ENCODE data around the gene GALNT14.

Gene GALNT14

DNA sequence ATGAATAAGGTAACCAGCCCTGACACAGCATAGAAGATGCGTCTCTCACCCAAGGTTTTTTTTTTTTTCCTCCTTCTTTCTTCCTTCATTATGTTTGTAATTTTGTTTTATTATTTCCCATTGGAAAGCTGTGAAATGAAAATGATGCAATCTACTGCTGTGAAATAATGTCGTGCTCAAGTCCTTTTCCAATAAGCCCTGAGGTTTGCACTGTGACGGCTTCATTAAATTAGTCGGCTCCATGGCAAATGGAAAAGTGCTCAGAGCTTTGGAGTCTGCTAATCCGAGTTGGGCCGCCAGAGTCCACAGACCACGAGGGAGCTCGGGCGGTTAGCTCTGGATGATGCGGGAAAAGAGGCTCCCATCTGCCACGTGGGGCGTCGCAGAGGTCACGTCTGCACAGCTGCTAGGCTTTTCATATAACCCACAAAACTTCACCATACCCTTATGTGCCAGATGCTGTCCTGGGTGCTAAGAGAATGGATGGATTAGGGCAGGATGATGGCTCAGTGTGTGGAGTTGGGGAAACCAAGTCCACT, 238.7 kb downstream of the GALNT14 start:
- Histone ChIP-seq H3K27ac (ENCODE audit: low read depth, low read length) (no peak overlapping the region), H3K9me3 (ENCODE audit: control insufficient read depth, insufficient read depth, low read depth, low read length) (peaks cover 12% of the 10 kb centered on the region; the same call in 1 of the 2 replicates), H3K4me3 (ENCODE audit: low read depth, low read length) (no peak overlapping the region), H3K27me3 (ENCODE audit: control insufficient read depth, insufficient read depth, low read length) (no peaks in the 10 kb centered on the region), H3K9ac (ENCODE audit: low read length) (no peak overlapping the region), H3K4me1 (ENCODE audit: control insufficient read depth, insufficient read depth, low read length) (peaks cover 6% of the 10 kb centered on the region; the same call in 1 of the 2 replicates), H3K36me3 (ENCODE audit: control insufficient read depth, insufficient read depth, low read length) (no peaks in the 10 kb centered on the region)

DNA sequence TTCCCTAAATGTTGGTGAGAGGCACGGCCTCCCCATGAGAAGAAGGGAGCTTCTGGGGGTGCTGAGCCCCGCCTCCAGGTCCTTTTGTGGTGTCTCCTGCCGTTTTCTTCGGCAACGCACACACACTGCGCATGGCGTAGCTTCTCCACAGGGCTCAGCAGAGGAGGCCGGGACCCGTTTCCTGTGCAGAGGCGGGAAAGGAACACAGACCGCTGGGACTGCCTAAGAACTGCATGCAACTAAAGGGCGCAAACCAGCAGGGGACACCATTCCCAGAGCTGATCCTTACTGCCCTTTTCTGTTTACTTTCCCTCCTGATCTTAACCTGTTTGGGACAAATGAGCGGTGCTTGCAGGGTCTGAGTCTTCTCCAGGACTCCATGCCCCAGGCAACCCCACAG, 240.7 kb downstream of the GALNT14 start:
- Histone ChIP-seq H3K4me1 (ENCODE audit: control insufficient read depth, insufficient read depth, low read length) (no peaks in the 10 kb centered on the region), H3K27me3 (ENCODE audit: control insufficient read depth, insufficient read depth, low read length) (no peaks in the 10 kb centered on the region), H3K9me3 (ENCODE audit: control insufficient read depth, insufficient read depth, low read depth, low read length) (peaks cover 4% of the 10 kb centered on the region; the same call in 1 of the 2 replicates), H3K9ac (ENCODE audit: low read length) (no peak overlapping the region), H3K4me3 (ENCODE audit: low read depth, low read length) (no peak overlapping the region), H3K27ac (ENCODE audit: low read depth, low read length) (no peak overlapping the region), H3K36me3 (ENCODE audit: control insufficient read depth, insufficient read depth, low read length) (no peaks in the 10 kb centered on the region)

DNA sequence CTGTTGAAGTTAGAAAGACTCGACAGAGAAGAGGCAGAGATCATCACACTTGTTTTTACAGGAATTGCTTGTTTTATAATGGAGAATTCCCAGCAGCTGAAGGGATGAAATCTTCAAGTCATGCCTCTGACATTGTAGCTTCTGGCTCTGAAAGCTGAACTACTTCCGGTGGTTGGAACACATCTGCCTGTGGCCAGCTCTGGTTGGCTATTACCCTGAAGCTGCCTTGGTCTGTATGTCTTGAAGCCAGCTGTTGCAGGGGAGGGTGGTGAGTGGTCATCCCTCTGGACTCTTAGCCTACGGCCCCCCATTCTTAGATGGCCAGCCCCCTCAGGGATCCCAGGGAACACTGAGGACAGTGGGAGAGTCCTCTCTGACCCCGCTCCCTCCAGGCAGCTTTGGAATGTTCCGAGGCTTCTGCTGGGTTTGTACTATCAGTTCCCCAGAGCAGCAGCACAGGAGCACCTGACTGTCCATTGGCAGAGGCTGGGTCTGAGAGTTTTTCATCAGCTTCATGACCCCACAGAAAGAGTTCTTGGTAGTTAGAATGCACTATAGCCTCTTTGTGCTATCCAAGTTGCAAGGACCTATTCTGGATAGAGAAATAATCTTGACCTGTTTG, 243.6 kb downstream of the GALNT14 start:
- Histone ChIP-seq H3K27ac (ENCODE audit: low read depth, low read length) (no peak overlapping the region), H3K27me3 (ENCODE audit: control insufficient read depth, insufficient read depth, low read length) (no peaks in the 10 kb centered on the region), H3K4me3 (ENCODE audit: low read depth, low read length) (no peak overlapping the region)

DNA sequence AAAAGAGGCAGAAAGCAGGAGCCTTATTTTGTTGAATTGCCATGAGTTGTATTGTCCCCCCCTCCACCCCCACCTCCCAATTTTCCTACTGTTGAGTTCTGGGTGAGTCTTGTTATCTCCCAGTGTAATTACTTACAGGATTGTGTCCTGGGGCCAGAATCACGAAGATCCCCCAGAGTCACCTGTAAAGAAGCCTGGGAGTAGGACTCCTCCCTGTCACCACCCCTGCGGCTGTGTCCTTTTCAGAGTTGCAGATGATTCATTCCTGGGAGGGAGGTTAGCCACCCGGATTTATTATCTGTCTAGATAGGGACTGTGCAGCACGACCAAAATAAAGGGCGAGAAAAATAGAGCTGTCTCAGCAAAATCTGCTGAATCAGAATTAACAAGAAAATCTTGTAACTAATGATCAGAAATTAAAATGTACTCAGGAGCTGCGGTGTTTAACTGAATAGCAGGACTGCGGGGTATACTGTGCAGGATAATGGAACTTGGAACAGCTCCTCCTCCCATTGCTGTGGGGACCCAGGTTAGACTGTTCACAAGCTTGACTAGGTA, 249.3 kb downstream of the GALNT14 start:
- Histone ChIP-seq H3K4me3 (ENCODE audit: low read depth, low read length) (no peak overlapping the region), H3K9me3 (ENCODE audit: control insufficient read depth, insufficient read depth, low read depth, low read length) (peaks cover 10% of the 10 kb centered on the region; the same call in 1 of the 2 replicates), H3K27me3 (ENCODE audit: control insufficient read depth, insufficient read depth, low read length) (no peaks in the 10 kb centered on the region), H3K4me1 (ENCODE audit: control insufficient read depth, insufficient read depth, low read length) (peaks cover 27% of the 10 kb centered on the region), H3K9ac (ENCODE audit: low read length) (no peak overlapping the region), H3K27ac (ENCODE audit: low read depth, low read length) (no peak overlapping the region), H3K36me3 (ENCODE audit: control insufficient read depth, insufficient read depth, low read length) (no peaks in the 10 kb centered on the region)

More for the DNA sequence above, 243.6 kb downstream of the GALNT14 start:
- no peak overlapping the region for H3K9ac ChIP-seq (ENCODE audit: low read length)
- H3K36me3 ChIP-seq (ENCODE audit: control insufficient read depth, insufficient read depth, low read length), result no peaks in the 10 kb centered on the region
- H3K4me1 ChIP-seq (ENCODE audit: control insufficient read depth, insufficient read depth, low read length), result no peaks in the 10 kb centered on the region
- H3K9me3 ChIP-seq (ENCODE audit: control insufficient read depth, insufficient read depth, low read depth, low read length), result peaks cover 7% of the 10 kb centered on the region; the same call in 1 of the 2 replicates

DNA sequence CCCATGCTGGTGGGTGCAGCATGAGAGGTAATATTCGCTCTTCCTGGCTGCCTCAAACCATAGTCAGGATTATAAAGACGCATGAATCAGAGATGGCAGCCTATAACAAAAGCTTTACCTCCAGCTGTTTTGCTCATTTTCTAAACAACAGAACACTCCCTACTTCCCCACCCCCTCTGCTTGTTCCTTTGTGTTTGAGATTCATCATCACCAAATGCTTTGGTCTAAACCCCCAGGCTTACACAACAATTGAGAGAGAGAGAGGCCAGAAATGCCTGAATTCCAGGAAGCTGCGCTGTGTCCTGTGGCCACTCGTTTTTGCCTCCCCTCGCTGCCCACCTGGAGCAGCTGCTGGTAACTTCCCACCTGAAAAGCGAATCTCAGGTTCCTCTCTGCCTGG, 252.2 kb downstream of the GALNT14 start:
- peaks cover 35% of the 10 kb centered on the region for H3K4me1 ChIP-seq (ENCODE audit: control insufficient read depth, insufficient read depth, low read length)
- H3K27ac ChIP-seq (ENCODE audit: low read depth, low read length), result peak overlapping the region; percentile 55; the same call in 1 of the 2 replicates
- H3K9me3 ChIP-seq (ENCODE audit: control insufficient read depth, insufficient read depth, low read depth, low read length), result peaks cover 7% of the 10 kb centered on the region; the same call in 1 of the 2 replicates
- peak overlapping the region; percentile 43 for H3K9ac ChIP-seq (ENCODE audit: low read length)
- no peaks in the 10 kb centered on the region for H3K36me3 ChIP-seq (ENCODE audit: control insufficient read depth, insufficient read depth, low read length)
- no peaks in the 10 kb centered on the region for H3K27me3 ChIP-seq (ENCODE audit: control insufficient read depth, insufficient read depth, low read length)
- no peak overlapping the region for H3K4me3 ChIP-seq (ENCODE audit: low read depth, low read length)

DNA sequence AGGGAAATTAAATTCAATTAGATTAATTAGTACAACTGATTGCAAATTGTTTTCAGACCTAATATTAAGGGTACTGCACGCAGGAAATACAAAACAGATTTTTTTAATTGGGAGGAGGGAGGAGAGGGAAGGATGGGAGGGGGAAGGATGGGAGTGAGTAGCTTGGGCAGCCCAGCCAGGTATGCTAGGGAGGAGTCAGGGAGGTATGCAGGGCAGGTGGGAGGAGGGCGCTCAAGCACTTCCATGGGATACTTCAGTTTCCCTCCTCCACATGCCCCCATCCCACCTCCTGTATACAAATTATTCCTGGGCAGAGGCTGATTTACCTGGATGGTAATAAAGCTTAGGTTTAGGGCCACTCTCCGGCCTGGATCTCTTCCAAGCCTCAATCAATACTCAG, 254.4 kb downstream of the GALNT14 start:
- no peak overlapping the region for H3K9ac ChIP-seq (ENCODE audit: low read length)
- no peak overlapping the region for H3K4me3 ChIP-seq (ENCODE audit: low read depth, low read length)
- H3K4me1 ChIP-seq (ENCODE audit: control insufficient read depth, insufficient read depth, low read length), result peaks cover 43% of the 10 kb centered on the region
- no peaks in the 10 kb centered on the region for H3K27me3 ChIP-seq (ENCODE audit: control insufficient read depth, insufficient read depth, low read length)
- H3K36me3 ChIP-seq (ENCODE audit: control insufficient read depth, insufficient read depth, low read length), result no peaks in the 10 kb centered on the region
- peaks cover 7% of the 10 kb centered on the region for H3K9me3 ChIP-seq (ENCODE audit: control insufficient read depth, insufficient read depth, low read depth, low read length)
- no peak overlapping the region for H3K27ac ChIP-seq (ENCODE audit: low read depth, low read length)

DNA sequence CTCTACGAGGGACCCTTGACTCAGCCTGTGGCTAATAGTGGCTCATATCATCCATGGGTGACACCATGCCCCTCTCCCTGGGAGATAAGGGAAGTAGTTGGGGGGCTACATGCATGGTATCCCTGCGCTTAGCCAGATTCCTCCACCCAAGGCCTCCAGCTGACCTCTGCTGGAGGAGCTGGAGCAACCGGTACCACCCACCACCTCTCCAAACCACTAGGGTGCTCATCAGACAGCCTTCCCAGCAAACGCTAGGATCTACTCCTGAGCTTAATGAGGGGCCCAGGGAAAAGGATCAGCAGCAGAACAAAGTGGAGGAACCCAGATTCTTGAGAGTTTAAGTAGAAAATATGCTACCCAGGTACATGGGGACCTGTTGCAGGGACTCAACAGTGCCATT, 255.1 kb downstream of the GALNT14 start:
- Histone ChIP-seq H3K9ac (ENCODE audit: low read length) (no peak overlapping the region), H3K9me3 (ENCODE audit: control insufficient read depth, insufficient read depth, low read depth, low read length) (peaks cover 7% of the 10 kb centered on the region), H3K4me1 (ENCODE audit: control insufficient read depth, insufficient read depth, low read length) (peaks cover 40% of the 10 kb centered on the region), H3K27ac (ENCODE audit: low read depth, low read length) (no peak overlapping the region), H3K27me3 (ENCODE audit: control insufficient read depth, insufficient read depth, low read length) (no peaks in the 10 kb centered on the region), H3K4me3 (ENCODE audit: low read depth, low read length) (no peak overlapping the region), H3K36me3 (ENCODE audit: control insufficient read depth, insufficient read depth, low read length) (no peaks in the 10 kb centered on the region)

DNA sequence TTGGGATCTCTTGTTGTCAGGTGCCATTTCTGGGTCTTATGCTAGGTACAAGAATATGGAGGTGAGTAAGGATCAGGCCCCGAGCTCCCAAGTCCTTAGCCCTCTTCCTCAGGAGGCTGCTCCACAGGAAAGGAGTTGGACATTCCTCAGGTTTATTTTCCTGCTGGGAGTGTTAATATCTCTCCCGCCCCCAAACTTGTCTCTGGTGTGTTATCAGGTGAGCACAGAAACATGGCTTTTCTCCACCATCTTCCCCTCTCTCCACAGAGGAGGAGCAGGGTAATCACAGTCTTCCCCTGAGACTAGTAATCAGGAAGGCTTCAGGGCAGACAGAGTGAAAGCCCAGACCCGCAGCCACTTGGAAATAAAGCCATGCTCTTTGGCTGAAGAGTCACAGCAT, 257.7 kb downstream of the GALNT14 start:
- no peak overlapping the region for H3K9ac ChIP-seq (ENCODE audit: low read length)
- H3K9me3 ChIP-seq (ENCODE audit: control insufficient read depth, insufficient read depth, low read depth, low read length), result peaks cover 3% of the 10 kb centered on the region
- H3K27ac ChIP-seq (ENCODE audit: low read depth, low read length), result no peak overlapping the region
- peaks cover 31% of the 10 kb centered on the region for H3K4me1 ChIP-seq (ENCODE audit: control insufficient read depth, insufficient read depth, low read length)
- H3K4me3 ChIP-seq (ENCODE audit: low read depth, low read length), result no peak overlapping the region
- H3K27me3 ChIP-seq (ENCODE audit: control insufficient read depth, insufficient read depth, low read length), result no peaks in the 10 kb centered on the region
- no peaks in the 10 kb centered on the region for H3K36me3 ChIP-seq (ENCODE audit: control insufficient read depth, insufficient read depth, low read length)

DNA sequence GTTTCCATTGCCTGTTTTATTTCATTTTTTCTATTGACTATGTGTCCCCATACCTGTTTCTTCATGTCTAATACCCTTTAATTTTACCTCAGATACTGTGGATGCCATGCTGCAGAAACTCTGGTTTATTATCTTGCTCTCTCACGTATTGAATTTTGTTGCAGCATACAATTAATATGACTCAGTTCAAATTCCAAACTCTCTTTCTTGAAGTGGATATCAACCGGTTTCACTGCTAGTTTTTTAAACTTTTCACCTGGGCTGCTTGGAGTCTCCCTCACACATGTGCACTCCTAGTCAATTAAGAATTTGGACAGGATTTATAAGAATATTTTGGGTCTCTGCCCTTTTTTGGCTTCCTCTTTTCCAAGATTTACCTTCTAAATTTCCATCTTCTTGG, 260.4 kb downstream of the GALNT14 start:
- Histone ChIP-seq H3K36me3 (ENCODE audit: control insufficient read depth, insufficient read depth, low read length) (no peaks in the 10 kb centered on the region), H3K4me1 (ENCODE audit: control insufficient read depth, insufficient read depth, low read length) (peaks cover 8% of the 10 kb centered on the region; the same call in 1 of the 2 replicates), H3K27me3 (ENCODE audit: control insufficient read depth, insufficient read depth, low read length) (no peaks in the 10 kb centered on the region), H3K9me3 (ENCODE audit: control insufficient read depth, insufficient read depth, low read depth, low read length) (peaks cover 7% of the 10 kb centered on the region), H3K4me3 (ENCODE audit: low read depth, low read length) (no peak overlapping the region), H3K27ac (ENCODE audit: low read depth, low read length) (no peak overlapping the region), H3K9ac (ENCODE audit: low read length) (no peak overlapping the region)

DNA sequence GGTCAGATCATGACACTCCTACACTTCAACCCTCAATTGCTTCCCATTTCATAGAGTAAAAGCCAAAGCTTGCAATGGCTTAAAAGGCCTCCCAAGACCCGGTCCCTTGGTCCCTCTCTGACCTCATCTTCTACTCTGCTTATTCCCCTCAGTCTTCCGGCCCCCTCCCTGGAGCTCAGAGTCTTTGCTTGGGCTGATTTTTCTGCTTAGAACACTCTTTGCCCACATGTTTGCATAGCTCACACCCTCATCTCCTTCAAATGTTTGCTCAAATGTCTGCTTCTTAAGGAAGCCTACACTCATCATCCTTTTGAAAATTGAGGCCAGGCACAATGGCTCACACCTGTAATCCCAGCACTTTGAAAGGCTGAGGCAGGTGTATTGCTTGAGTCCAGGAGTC, 265.4 kb downstream of the GALNT14 start:
- H3K4me1 ChIP-seq (ENCODE audit: control insufficient read depth, insufficient read depth, low read length), result peaks cover 13% of the 10 kb centered on the region
- H3K27me3 ChIP-seq (ENCODE audit: control insufficient read depth, insufficient read depth, low read length), result no peaks in the 10 kb centered on the region
- no peak overlapping the region for H3K9ac ChIP-seq (ENCODE audit: low read length)
- H3K27ac ChIP-seq (ENCODE audit: low read depth, low read length), result no peak overlapping the region
- no peaks in the 10 kb centered on the region for H3K36me3 ChIP-seq (ENCODE audit: control insufficient read depth, insufficient read depth, low read length)
- H3K9me3 ChIP-seq (ENCODE audit: control insufficient read depth, insufficient read depth, low read depth, low read length), result peaks cover 7% of the 10 kb centered on the region; the same call in 1 of the 2 replicates
- no peak overlapping the region for H3K4me3 ChIP-seq (ENCODE audit: low read depth, low read length)

DNA sequence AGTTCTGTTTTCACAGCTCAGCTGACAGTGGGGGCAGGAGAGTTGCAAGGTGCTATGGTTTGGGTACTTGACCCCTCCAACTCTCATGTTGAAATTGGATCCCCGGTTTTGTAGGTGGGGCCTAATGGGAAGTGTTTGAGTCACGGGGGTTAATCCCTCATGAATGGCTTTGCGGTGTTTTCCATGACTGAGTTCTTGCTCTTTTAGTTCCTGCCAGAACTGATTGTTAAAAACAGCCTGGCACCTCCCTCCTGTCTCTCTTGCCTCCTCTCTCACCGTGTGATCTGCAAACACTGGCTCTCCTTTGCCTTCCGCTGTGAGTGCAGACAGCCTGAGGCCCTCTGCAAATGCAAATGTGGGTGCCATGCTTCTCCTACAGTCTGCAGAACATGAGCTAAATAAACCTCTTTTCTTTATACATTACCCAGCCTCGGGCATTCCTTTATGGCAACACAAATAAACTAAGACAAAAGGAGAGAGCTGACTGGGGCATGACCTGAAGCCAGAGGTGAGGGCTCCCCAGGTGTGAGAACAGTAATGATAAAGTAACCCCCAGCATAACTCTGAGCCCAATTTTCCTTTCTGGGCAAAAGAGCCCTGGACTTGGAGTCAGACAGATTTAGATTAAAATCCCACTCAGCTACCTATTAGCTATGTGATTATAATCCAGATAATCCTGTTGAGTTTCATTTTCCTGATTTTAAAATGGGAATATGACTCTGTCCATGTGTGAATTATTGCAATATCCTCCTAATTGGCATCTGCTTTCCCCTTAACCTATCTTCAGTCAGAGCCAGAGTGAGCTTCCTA, 266.1 kb downstream of the GALNT14 start:
- H3K27me3 ChIP-seq (ENCODE audit: control insufficient read depth, insufficient read depth, low read length), result no peaks in the 10 kb centered on the region
- no peaks in the 10 kb centered on the region for H3K36me3 ChIP-seq (ENCODE audit: control insufficient read depth, insufficient read depth, low read length)
- H3K4me1 ChIP-seq (ENCODE audit: control insufficient read depth, insufficient read depth, low read length), result peaks cover 13% of the 10 kb centered on the region
- H3K4me3 ChIP-seq (ENCODE audit: low read depth, low read length), result no peak overlapping the region
- H3K27ac ChIP-seq (ENCODE audit: low read depth, low read length), result no peak overlapping the region
- peaks cover 7% of the 10 kb centered on the region; the same call in 1 of the 2 replicates for H3K9me3 ChIP-seq (ENCODE audit: control insufficient read depth, insufficient read depth, low read depth, low read length)
- H3K9ac ChIP-seq (ENCODE audit: low read length), result no peak overlapping the region
